ENCODE results near the gene ITGA6. TPM values are rescaled to one million over a fixed set of nuclear protein-coding genes. Genes with fewer than 3 reads are reported as not detected.

ITGA6 gene
- total RNA-seq, 1 experiment from 2014 or later, result 75.9 TPM

- Histone ChIP-seq H3K27me3 (ENCODE audit: control insufficient read depth, insufficient read depth, low read length) (no peaks in the 10 kb centered on the region), H3K36me3 (ENCODE audit: control insufficient read depth, insufficient read depth, low read length) (no peaks in the 10 kb centered on the region), H3K27ac (ENCODE audit: low read length) (no peak overlapping the region), H3K4me1 (ENCODE audit: control insufficient read depth, insufficient read depth, low read length) (peaks cover 9% of the 10 kb centered on the region), H3K9me3 (ENCODE audit: control insufficient read depth, insufficient read depth, low read depth, low read length) (no peaks in the 10 kb centered on the region), H3K4me3 (ENCODE audit: low read depth in 2 of 2, low read length in 2 of 2) (no peak overlapping the region)
- DNase-seq (ENCODE audit: low read depth, low spot score), result no peak
- intact Hi-C loops (cut with micrococcal nuclease; ENCODE audit: unreplicated experiment), result no loop called here
- in situ Hi-C loops (cut with HindIII; ENCODE audit: low pct_unique_long_range_greater_than_20kb, low sequenced_read_pairs), result no loop called here
- ATAC-seq, result no peak
- TF ChIP-seq SIN3A (IDR thresholded peaks at IDR 0.05; ENCODE audit: borderline replicate concordance, insufficient read depth, low read depth, low read length) (no peak), REST (IDR thresholded peaks at IDR 0.05; ENCODE audit: insufficient read depth in 1 of 2, low read depth in 2 of 2, low read length in 1 of 2) (no peak), TCF7L2 (IDR thresholded peaks at IDR 0.05; ENCODE audit: low read depth, low read length) (no peak), POLR2AphosphoS5 (IDR thresholded peaks at IDR 0.05; ENCODE audit: low read depth, low read length) (no peak)
- CTCF ChIA-PET, result interaction anchor here (0.5 kb wide), 1 partner anchor 277 kb away, joined by 7 read pairs; no protein-coding TSS in a partner anchor
- POLR2A ChIA-PET, result interaction anchor here (1.1 kb wide), 1 partner anchor 10 kb away, joined by 4 read pairs; no protein-coding TSS in a partner anchor
- no TSS peak for BruUV-seq (replicated peaks)
Measured at GRCh38 chr2:172451923-172452322, 24.5 kb downstream of the ITGA6 start.

GRCh38 chr2:172452845-172453244 lies 25.5 kb downstream of the ITGA6 start:
- in situ Hi-C loops (cut with HindIII; ENCODE audit: low pct_unique_long_range_greater_than_20kb, low sequenced_read_pairs) (no loop called here), intact Hi-C loops (cut with micrococcal nuclease; ENCODE audit: unreplicated experiment) (no loop called here)
- Histone ChIP-seq H3K4me3 (ENCODE audit: low read depth in 2 of 2, low read length in 2 of 2) (no peak overlapping the region), H3K27me3 (ENCODE audit: control insufficient read depth, insufficient read depth, low read length) (no peaks in the 10 kb centered on the region), H3K4me1 (ENCODE audit: control insufficient read depth, insufficient read depth, low read length) (peaks cover 9% of the 10 kb centered on the region), H3K9me3 (ENCODE audit: control insufficient read depth, insufficient read depth, low read depth, low read length) (no peaks in the 10 kb centered on the region), H3K27ac (ENCODE audit: low read length) (no peak overlapping the region), H3K36me3 (ENCODE audit: control insufficient read depth, insufficient read depth, low read length) (no peaks in the 10 kb centered on the region)
- BruUV-seq (replicated peaks), result no TSS peak
- no peak for TF ChIP-seq CTCF (IDR thresholded peaks at IDR 0.05)
- TF ChIP-seq REST (IDR thresholded peaks at IDR 0.05; ENCODE audit: insufficient read depth in 1 of 2, low read depth in 2 of 2, low read length in 1 of 2), result no peak
- TF ChIP-seq POLR2AphosphoS5 (IDR thresholded peaks at IDR 0.05; ENCODE audit: low read depth, low read length), result no peak
- no peak for TF ChIP-seq SIN3A (IDR thresholded peaks at IDR 0.05; ENCODE audit: borderline replicate concordance, insufficient read depth, low read depth, low read length)
- TF ChIP-seq TCF7L2 (IDR thresholded peaks at IDR 0.05; ENCODE audit: low read depth, low read length), result no peak
- no peak for DNase-seq (ENCODE audit: low read depth, low spot score)
- POLR2A ChIA-PET, result interaction anchor here (0.6 to 1.1 kb wide), 3 partner anchors 11 to 126 kb away, joined by 3 to 5 read pairs (median 4); no protein-coding TSS in a partner anchor
- CTCF ChIA-PET, result no interaction called here
- ATAC-seq, result no peak
